Esophagus squamous epithelium (tissue), 5 donors: ENCODE measurements around the gene ARHGAP4. TPM values are rescaled to one million over a fixed set of nuclear protein-coding genes. Genes with fewer than 3 reads are reported as not detected.

Source experiments
- DNase-seq: peaks from one replicate; lab custom pipeline; 2025; lab: John Stamatoyannopoulos, UW
- H3K27ac ChIP-seq, 4 donors: fragments of 200-600 bp; sonication (generic); one replicate each; pipeline ENCODE4 v1.5.1; 2016 to 2019; ENCODE audit warnings: mild to moderate bottlenecking in 1 of 4
- H3K27me3 ChIP-seq, 4 donors: fragments of 200-600 bp; sonication (generic); 1 replicate in 3 of 4; 2 replicates in 1 of 4; pipeline versions ENCODE4 v1.5.1 to v1.6.0; 2017 to 2021; ENCODE audit warnings: antibody characterized with exemption in 1 of 4
- H3K36me3 ChIP-seq, 3 donors: fragments of 200-600 bp; sonication (generic); one replicate each; pipeline ENCODE4 v1.5.1; 2016 to 2019
- H3K4me1 ChIP-seq, 3 donors: fragments of 200-600 bp; sonication (generic); one replicate each; pipeline ENCODE4 v1.5.1; 2017 to 2019
- H3K4me3 ChIP-seq, 4 donors: fragments of 200-600 bp; sonication (generic); 1 replicate in 3 of 4; 2 replicates in 1 of 4; pipeline ENCODE4 v1.5.1; 2016 to 2019; ENCODE audit warnings: mild to moderate bottlenecking in 2 of 4, moderate library complexity in 1 of 4
- H3K9me3 ChIP-seq, 3 donors: fragments of 200-600 bp; sonication (generic); one replicate each; pipeline ENCODE4 v1.5.1; 2016 to 2019
- CTCF ChIP-seq, 6 experiments: fragments of 450-650 bp in 4 of 6; fragments of 200-600 bp in 2 of 6; sonication (generic) in 2 of 6; IDR thresholded peaks; one replicate each; pipeline ENCODE4 v1.5.1; 2016 to 2019; ENCODE audit warnings: antibody characterized with exemption in 6 of 6, mild to moderate bottlenecking in 4 of 6, moderate library complexity in 4 of 6
- POLR2A ChIP-seq, 4 donors: fragments of 450-650 bp; IDR thresholded peaks; one replicate each; pipeline ENCODE4 v1.6.1; 2017; ENCODE audit warnings: antibody characterized with exemption in 4 of 4, mild to moderate bottlenecking in 4 of 4, moderate library complexity in 3 of 4
- WGBS, 2 donors: methylation state at CpG; one replicate each; pipeline ENCODE4 v1.1.5; 2018; 5-methylcytosine and 5-hydroxymethylcytosine counted together
- intact Hi-C: fragments of 100-400 bp; cut with DNase I; formaldehyde crosslinking; loops from one replicate; pipeline ENCODE4 v1.15.0; 2022
- total RNA-seq, 4 donors: library from RNA; depleted of rRNA; stranded (reverse); fragments of >200 nt; gene quantifications; one replicate each; pipeline ENCODE4 v1.1.0, GENCODE V29; 2016
- donor health status: DM: yes; HTN: yes; CAD: no.

The ARHGAP4 gene
- total RNA-seq, 4 donors from 2014 or later: 3.9 to 18.3 (median 7.6) TPM

DNA sequence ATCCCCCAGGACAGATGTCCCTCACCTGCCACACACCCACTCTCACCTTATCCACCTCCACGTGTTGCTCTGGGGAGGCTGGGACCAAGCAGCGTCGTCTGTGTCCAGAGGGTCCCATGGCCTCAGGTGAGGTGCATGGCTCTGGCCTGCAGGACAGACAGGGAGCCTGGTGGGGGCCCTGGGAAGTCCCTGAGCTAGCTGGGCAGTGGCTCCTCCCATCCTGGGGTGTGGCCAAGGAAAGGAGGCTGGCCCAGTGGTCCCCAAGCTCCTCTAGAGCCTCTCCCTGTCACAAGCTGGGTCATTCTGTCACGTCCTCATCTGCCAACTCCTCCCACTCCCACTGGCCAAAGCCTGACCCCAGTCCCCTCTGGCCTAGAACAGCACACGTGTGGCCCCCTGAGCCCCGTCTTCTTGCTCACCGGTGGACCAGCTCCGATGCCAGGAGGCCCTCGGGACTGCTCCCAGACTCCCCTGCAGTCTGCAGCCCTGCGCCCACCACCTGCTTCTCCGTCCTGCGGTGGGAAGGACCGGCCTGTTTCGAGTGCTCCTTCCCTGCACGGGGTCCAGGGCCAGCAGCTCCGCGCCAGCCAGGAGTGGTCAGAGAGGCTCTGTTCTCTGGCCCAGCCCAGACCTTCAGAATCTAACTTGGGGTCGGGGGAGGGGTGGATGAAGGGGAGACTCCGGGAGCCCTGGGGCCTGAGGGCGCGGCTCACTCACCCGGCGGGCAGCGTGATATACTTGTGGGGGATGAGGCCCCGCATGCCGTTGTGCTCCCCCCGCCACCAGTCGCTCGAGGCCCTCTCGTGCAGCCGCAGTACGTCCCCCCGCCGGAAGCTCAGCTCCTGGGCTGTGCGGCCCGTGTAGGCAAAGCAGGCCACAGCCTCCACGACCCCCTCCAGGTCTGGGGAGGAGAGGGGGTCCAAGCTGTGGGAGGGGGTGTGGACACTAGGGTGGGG, 16.8 kb downstream of the ARHGAP4 start:
- no peaks in the 10 kb centered on the region for H3K27me3 ChIP-seq
- no CpG with 5 or more reads among the region's 37 CpGs for WGBS, 2 donors

DNA sequence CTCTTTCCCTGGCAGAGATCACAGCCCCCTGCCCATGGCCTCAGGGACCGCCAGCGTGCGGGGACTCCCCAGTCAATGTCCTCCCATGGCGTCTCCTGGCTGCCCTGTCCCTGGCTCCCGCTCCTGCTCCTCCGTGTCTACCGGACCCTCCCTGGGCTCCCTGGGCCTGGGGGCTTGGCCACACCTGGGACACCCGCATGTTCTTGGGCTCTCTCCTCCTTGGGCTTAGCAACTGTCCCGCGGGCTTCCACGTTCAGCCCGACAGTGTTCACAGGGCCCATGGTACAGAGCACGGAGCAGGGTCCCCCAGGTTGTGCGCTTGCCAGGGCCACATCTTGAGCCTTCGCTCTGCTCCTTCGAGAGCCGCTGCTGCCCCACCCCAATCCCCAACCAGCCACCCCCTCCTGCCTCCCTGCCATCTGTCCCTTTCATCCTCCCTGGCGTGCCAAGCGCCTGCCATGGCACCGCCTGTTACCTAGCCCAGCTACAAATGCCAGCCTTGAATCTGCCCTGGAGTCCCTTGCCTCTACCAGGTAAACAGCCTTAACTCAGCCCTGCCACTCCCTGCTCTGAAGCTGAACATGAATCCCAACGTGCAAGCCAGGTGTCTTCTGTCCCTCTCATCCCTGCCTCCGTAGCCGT, 17.7 kb downstream of the ARHGAP4 start:
- Histone ChIP-seq H3K27me3 (no peaks in the 10 kb centered on the region), H3K9me3 (no peaks in the 10 kb centered on the region), H3K4me1 (peaks cover 0 to 16% (median 0%) of the 10 kb centered on the region in 3 donors), H3K36me3 (no peaks in the 10 kb centered on the region), H3K4me3 (no peak overlapping the region), H3K27ac (no peak overlapping the region)
- no peak for DNase-seq
- 83 to 93% methylated on average over 7 of the region's 23 CpGs for WGBS, 2 donors
- intact Hi-C loops: no loop called here
- no peak for TF ChIP-seq CTCF (IDR thresholded peaks at IDR 0.05)
- no peak for TF ChIP-seq POLR2A (IDR thresholded peaks at IDR 0.05)

More for the DNA sequence above, 16.8 kb downstream of the ARHGAP4 start:
- intact Hi-C loops: no loop called here
- peaks cover 0 to 7% (median 0%) of the 10 kb centered on the region in 3 donors for H3K4me1 ChIP-seq
- no peak for DNase-seq
- H3K9me3 ChIP-seq: no peaks in the 10 kb centered on the region
- TF ChIP-seq CTCF (IDR thresholded peaks at IDR 0.05): no peak
- no peak for TF ChIP-seq POLR2A (IDR thresholded peaks at IDR 0.05)
- no peaks in the 10 kb centered on the region for H3K36me3 ChIP-seq
- H3K4me3 ChIP-seq: no peak overlapping the region
- no peak overlapping the region for H3K27ac ChIP-seq

DNA sequence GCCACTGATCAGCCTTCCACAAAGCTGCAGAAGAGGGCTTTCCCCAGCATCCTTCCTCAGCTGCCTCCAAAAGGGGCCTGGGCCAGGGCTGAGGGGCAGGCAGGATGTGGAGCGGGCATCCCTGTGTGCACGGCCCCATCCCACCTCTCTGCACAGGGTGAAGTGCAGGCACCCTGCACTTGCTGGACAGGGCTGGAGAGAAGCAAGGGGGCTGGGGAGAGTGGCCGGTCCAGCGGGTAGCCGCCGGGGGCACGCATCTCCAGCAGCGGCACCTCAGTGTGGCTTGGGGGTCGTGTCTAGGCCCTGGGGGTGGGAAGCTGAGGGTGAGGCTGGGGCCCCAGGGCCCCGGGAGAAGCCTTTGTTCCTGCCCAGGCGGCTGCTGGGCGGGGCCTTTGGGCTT, 18.6 kb downstream of the ARHGAP4 start:
- Histone ChIP-seq H3K27me3 (no peaks in the 10 kb centered on the region), H3K36me3 (no peaks in the 10 kb centered on the region), H3K4me3 (no peak overlapping the region), H3K27ac (no peak overlapping the region), H3K9me3 (no peaks in the 10 kb centered on the region), H3K4me1 (peaks cover 0 to 24% (median 0%) of the 10 kb centered on the region in 3 donors)
- 86% methylated on average over 3 of the region's 12 CpGs; no CpG with 5 or more reads in 1 of the 2 donors for WGBS, 2 donors
- intact Hi-C loops: no loop called here
- DNase-seq: no peak
- TF ChIP-seq CTCF (IDR thresholded peaks at IDR 0.05) (no peak), POLR2A (IDR thresholded peaks at IDR 0.05) (no peak)

DNA sequence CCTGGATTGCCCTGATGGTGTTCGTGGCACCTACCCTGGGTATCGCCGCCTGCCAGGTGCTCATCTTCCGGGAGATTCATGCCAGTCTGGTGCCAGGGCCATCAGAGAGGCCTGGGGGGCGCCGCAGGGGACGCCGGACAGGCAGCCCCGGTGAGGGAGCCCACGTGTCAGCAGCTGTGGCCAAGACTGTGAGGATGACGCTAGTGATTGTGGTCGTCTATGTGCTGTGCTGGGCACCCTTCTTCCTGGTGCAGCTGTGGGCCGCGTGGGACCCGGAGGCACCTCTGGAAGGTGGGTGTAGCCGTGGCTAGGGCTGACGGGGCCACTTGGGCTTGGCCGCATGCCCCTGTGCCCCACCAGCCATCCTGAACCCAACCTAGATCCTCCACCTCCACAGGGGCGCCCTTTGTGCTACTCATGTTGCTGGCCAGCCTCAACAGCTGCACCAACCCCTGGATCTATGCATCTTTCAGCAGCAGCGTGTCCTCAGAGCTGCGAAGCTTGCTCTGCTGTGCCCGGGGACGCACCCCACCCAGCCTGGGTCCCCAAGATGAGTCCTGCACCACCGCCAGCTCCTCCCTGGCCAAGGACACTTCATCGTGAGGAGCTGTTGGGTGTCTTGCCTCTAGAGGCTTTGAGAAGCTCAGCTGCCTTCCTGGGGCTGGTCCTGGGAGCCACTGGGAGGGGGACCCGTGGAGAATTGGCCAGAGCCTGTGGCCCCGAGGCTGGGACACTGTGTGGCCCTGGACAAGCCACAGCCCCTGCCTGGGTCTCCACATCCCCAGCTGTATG, 19.7 kb downstream of the ARHGAP4 start:
- no peaks in the 10 kb centered on the region for H3K9me3 ChIP-seq
- peaks cover 0 to 32% (median 0%) of the 10 kb centered on the region in 3 donors for H3K4me1 ChIP-seq
- H3K4me3 ChIP-seq: no peak overlapping the region
- TF ChIP-seq CTCF (IDR thresholded peaks at IDR 0.05) (no peak), POLR2A (IDR thresholded peaks at IDR 0.05) (no peak)
- H3K27me3 ChIP-seq: no peaks in the 10 kb centered on the region
- intact Hi-C loops: no loop called here
- WGBS, 2 donors: 73% methylated on average over 5 of the region's 27 CpGs; no CpG with 5 or more reads in 1 of the 2 donors
- no peaks in the 10 kb centered on the region for H3K36me3 ChIP-seq
- no peak overlapping the region for H3K27ac ChIP-seq
- DNase-seq: no peak
